Putamen (tissue), 1 donor: ENCODE data around the gene ATF7.

Source experiments
- DNase-seq: peaks from one replicate; pipeline ENCODE4 v3.0.0-alpha.2; 2016; ENCODE audit warnings: low spot score

Gene ATF7

GRCh38 chr12:53500142-53500775, 125.9 kb downstream of the ATF7 start:
- no peak for DNase-seq

GRCh38 chr12:53499266-53500141, 126.7 kb downstream of the ATF7 start, which contains the start of gene MAP3K12:
TSS of gene MAP3K12 (minus strand) at chr12:53499458. CDS start at chr12:53487391, 12,067 bp downstream.
- DNase-seq, result peak; percentile 79

- DNase-seq, result no peak
These were observed 127.9 kb downstream of the ATF7 start for GRCh38 chr12:53498235-53498630.

- no peak for DNase-seq
These were observed 128.7 kb downstream of the ATF7 start for GRCh38 chr12:53497461-53497860.

- no peak for DNase-seq
These were observed 129.5 kb downstream of the ATF7 start for GRCh38 chr12:53496752-53497032.

- no peak for DNase-seq
These were observed 130.1 kb downstream of the ATF7 start for GRCh38 chr12:53495903-53496751.

GRCh38 chr12:53493610-53494391, 132.4 kb downstream of the ATF7 start:
- no peak for DNase-seq

- peak; percentile 91 for DNase-seq
These were observed 133.2 kb downstream of the ATF7 start for GRCh38 chr12:53492830-53493609.

GRCh38 chr12:53492188-53492587, 134.0 kb downstream of the ATF7 start:
- no peak for DNase-seq

GRCh38 chr12:53489242-53489864, 136.8 kb downstream of the ATF7 start:
- DNase-seq, result no peak

- DNase-seq, result no peak
These were observed 139.3 kb downstream of the ATF7 start for GRCh38 chr12:53486736-53487487.

- DNase-seq, result no peak
These were observed 140.0 kb downstream of the ATF7 start for GRCh38 chr12:53485955-53486735.

GRCh38 chr12:53484686-53485575, 141.3 kb downstream of the ATF7 start:
- DNase-seq, result no peak

GRCh38 chr12:53483979-53484377, 142.2 kb downstream of the ATF7 start:
- no peak for DNase-seq

GRCh38 chr12:53483225-53483978, 142.8 kb downstream of the ATF7 start:
- no peak for DNase-seq

GRCh38 chr12:53482626-53483168, 143.5 kb downstream of the ATF7 start:
- no peak for DNase-seq
